GM19043 (cell line): ENCODE data around the gene GATA3.

Source experiments
- ATAC-seq: cut with Tn5 transposase; IDR thresholded peaks from one replicate; pipeline ENCODE4 v1.9.1; 2021; ENCODE audit warnings: low read depth; ENCODE audit not compliant: unreplicated experiment

GATA3 gene

DNA sequence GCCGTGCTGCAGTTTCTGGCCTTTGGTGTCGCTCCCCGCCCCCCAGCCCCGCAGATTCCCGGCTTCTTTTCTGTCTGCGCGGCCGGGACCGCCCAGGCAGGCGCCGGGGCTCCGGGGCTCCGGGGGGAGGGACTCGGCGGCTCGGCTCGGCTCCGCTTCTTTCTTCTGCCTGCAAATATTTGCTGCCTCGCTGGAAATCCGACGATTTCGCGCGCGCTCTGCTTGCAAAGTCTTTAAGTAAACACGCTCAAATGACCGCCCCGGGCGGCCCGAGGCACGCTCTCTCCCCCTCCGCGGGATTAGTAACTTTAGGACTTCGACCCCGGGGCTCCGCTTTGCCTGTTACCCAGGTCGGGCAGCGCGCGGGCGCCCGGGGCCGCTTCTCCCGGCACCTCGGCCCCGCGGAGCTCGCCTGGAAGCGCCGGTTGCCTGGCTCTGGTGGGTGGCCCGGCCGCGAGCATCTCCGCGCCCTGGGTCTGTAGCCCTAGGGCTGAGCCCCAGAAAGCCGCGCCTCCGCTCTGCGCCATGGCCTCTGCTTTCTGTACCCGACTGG, 3.9 kb upstream of the GATA3 start:
- ATAC-seq: no peak

DNA sequence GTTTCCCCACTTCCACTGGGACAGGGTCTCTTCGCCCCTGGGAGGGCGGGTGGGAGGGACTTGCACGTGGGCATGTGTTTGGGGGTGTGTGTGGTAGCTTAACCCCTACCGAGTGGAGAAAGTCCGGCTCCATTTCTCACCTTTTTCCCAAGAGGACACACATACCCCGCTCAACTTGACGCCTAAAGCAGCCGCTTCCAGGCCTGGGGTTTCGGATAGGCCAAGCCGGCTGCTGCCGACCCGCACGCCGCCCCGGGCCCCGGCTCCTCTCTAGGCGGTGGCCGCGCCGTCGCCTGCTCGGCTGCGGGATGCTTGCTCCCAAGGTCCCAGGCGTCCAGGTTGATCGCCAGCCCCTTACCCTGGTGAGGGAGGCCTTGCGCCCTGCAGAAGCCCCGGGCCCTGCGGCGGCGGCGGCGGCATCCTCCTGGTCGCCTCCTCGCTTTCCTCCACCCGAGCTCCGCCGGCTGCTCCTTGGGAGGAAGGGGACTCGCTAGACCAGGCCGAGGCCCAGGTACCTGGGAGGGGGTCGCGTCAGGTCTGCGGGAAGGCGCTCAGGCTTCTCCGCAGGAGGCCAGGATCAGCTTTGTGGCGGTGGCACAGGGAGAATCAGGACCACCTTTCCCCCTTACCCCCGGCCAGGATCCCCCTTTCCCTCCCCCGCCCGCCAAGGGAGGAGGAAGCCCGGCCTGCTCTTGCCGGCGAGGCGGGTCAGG, 3.2 kb upstream of the GATA3 start:
- no peak for ATAC-seq

DNA sequence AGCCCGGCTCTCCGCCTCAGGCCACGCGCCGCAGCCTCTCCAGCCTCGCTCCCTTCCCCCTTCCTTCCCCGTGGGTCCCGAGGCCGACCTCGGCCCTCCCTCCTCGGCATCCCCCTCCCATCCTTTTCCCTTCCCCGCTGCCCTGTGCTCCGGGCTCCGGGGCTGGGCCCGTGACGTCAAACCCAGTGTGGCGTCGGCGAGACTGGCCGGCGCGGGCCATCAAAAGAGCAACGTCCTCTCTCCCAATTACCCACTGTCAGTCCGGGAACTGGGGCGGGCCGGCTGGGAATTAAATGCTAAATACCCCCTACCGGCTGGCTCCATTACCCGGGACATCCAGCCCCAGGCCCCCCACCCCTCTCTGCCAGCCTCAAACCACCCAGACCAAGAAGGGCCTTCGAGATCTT, 2.6 kb upstream of the GATA3 start:
- ATAC-seq: no peak

DNA sequence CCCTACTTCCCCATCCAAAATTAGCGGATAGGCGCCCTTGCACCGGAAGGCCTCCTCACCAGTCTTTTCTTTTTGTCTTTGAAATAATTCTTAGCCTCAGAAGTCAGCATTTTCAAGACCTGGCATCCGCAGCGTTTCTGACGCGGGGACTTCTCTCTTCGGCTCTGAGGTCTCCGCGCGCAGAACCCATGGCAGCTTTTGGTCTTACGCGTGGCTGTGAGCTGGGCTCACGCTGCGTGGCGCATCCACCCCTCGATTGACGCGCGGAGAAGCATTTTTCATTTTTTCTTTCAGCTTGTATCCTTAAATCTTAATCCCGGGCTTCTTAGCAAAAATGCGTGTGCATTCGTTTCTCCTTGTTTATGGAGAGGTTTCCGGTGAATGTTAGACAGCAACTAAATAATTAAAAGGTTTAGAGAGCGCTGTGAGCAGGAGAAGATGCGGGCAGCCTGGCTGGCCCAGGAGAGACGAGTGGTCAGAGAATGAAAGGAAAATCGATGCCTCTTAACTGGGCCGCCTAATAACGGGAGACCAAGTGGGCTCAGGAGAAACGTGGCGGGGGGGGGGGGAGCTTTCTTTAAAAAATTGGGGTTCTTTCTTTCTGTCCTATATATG, 2.0 kb upstream of the GATA3 start:
- no peak for ATAC-seq

DNA sequence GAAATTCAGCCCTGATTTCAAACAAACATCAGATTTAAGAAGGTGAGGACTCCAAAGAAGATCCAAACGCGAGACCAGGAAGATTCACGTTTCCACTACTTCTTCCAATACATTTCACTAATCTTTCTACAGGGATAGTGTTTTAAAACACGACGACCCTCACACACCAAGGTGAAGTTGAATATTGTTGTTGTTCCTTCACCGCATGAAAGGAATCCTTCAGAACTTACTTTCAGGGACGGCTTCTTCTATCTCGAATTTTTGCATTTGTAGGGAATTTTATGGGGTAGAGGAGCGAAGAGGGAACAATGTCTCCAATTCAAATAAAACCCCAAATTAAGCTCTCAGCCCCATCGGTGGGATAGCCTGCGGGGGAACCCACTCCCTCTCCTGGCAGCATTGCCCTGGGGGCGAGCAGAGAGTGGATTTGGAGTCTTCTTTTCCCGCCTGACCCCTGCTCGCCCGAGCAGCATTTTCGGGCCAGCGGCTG, 1.5 kb upstream of the GATA3 start:
- ATAC-seq: no peak

DNA sequence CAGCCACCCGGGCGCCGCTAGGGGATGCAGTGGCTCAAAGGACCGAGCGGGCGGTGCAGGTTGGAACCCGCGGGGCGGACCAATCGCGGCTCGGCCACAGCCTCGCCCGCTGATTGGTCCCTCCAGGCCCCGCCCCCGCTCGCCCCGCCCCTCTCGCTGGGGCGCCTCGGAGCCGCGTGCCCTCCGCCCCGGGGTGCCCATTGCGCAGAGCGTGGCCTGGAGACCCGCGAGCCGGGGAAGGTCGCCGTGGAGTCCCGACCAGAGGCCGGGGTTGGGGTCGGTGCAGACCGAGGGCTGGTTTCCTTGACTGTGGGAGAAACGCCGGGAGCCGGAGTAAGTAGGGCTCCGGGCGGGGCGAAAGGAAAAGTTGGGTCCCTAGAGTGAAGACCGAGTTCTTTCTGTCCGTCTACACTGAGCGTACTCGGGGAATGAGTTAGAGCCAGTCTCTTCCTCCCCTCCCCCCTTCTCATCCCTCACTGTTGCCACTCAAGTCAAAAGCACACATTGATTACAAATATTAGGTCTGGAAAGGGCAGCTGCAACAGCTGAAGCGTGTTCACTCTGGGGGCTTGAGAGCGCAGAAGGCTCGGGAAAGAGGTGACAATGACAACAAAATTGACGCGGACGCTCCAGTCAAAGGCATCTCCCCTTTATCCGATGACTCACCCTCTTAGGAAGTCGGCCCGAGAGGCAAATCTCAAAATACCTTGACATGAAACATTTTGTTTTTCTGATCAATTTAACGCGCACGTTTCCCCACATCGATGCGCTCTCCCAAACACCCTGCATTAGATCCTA, 843 bp upstream of the GATA3 start:
- ATAC-seq: peak; percentile 59

DNA sequence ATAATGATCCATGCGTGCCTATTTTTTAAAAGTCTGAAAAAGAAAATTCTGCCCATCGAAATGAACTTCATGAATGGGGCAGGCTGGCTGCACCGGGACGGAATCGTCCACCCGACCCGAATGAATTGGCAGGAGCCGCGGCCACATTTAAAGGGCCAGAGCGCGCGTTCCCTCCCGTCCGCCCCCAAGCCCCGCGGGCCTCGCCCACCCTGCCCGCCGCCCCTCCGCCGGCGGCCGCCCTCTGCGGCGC, 319 bp upstream of the GATA3 start:
- ATAC-seq: peak; percentile 0

DNA sequence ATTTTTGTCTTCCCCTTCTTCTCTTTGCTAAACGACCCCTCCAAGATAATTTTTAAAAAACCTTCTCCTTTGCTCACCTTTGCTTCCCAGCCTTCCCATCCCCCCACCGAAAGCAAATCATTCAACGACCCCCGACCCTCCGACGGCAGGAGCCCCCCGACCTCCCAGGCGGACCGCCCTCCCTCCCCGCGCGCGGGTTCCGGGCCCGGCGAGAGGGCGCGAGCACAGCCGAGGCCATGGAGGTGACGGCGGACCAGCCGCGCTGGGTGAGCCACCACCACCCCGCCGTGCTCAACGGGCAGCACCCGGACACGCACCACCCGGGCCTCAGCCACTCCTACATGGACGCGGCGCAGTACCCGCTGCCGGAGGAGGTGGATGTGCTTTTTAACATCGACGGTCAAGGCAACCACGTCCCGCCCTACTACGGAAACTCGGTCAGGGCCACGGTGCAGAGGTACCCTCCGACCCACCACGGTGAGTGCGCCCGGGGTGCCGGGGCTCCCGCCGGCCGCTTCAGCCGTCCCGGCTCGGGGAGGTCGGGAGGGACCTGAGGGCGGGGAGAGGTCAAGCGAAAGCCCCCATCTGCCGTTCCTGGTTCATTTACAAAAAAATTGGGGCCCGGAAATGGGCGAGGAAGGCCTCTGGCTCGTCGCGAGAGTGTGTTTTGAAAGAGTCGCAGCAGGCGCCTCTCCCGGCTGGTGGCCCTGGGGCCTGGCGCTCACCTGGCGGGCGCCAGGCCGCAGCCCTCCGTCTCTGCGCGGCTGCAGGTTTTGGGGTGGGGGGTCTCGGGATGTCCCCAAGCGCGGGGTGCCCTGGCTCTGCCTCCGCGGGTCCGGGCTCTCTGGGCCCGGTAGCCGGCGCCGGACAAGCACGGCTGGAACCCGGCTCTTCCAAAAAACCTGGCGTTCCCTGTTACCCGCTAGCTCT, 1.2 kb downstream of the GATA3 start:
- ATAC-seq: no peak

DNA sequence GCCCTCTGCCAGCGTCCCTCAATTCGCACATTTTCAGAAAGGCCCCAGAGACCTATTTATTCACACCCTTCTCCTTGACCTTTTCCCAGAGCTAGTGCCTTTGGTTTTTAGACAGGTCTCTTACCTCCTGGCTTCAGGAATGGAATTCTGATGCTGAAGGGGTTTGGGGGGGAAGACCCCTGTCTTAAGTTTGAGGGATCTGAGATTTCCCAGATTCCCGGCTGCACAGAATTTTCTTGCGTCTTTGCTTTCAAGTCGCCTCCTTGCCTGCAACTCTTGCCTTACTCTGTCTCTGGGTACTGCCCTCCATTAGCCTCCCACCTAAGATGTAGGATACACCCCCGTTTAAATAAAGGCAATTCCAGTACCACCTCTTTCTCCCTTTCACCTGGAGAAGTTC, 1.9 kb downstream of the GATA3 start:
- no peak for ATAC-seq

DNA sequence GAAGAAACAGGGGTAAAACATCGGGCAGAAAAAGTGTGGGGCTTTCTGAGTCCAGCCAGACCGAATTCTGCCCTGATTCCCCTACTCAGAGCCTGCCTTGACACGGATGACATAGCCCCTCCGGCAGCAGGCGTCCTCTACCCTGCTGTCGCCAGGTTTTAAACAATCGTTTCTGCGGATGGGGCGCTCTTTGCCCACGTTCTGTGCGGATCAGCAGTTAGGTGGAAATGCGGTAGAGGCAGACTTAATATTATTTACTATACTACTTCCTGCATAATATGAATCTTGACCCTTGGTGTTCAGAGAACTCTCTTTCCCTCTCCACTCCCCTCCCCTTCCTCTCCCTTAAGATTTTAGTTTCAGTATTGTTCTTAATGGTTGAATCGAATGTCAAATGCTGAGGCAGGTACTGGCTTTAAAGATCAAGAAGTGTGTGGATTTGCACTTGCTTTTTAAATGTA, 2.4 kb downstream of the GATA3 start:
- ATAC-seq: peak; percentile 25

DNA sequence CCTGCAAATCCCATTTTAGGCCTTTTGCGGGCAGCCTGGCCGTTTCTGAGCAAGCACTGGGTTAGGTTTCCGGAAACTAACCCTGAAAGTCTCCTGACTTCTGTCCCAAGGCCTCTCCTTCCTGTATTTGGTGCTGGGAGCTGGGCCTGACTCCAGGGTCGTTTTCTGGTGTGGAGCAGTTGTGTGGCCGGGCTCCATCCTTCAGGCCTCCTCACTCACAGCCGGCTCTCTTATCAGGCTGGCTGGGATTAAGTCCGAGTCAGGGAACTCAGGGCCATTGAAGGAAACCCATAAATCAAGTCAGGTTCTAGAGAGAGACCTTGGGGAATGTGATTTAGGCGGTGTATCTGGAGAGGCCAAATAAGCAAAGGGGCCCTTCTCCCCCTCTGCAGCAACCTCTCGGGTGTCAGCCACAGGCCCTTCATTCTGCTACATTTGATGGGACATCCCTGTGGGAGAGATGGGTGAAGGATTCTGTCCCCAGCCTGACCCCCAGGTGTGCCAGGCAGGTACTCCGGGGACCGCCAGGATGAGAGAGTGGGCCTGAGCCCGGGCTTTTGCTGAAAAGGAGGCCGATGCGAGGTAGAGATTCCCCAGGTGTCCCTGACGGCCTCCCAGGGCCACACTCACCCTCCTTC, 3.3 kb downstream of the GATA3 start:
- no peak for ATAC-seq

DNA sequence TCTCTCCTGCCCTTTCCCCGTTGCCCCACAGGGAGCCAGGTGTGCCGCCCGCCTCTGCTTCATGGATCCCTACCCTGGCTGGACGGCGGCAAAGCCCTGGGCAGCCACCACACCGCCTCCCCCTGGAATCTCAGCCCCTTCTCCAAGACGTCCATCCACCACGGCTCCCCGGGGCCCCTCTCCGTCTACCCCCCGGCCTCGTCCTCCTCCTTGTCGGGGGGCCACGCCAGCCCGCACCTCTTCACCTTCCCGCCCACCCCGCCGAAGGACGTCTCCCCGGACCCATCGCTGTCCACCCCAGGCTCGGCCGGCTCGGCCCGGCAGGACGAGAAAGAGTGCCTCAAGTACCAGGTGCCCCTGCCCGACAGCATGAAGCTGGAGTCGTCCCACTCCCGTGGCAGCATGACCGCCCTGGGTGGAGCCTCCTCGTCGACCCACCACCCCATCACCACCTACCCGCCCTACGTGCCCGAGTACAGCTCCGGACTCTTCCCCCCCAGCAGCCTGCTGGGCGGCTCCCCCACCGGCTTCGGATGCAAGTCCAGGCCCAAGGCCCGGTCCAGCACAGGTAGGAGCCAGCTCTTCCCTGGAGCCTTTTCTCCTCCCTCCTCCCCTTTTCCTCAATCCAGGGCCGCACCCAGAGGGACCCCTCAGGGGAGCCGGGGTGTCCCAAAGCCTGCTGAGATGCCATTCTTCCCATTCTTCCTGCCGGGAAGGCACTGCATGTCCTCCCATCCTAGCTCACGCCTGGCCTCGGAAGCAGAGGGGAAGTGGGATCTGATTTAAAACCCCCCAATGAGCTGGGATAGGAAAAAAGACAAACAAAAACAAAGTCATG, 4.0 kb downstream of the GATA3 start:
- ATAC-seq: no peak

DNA sequence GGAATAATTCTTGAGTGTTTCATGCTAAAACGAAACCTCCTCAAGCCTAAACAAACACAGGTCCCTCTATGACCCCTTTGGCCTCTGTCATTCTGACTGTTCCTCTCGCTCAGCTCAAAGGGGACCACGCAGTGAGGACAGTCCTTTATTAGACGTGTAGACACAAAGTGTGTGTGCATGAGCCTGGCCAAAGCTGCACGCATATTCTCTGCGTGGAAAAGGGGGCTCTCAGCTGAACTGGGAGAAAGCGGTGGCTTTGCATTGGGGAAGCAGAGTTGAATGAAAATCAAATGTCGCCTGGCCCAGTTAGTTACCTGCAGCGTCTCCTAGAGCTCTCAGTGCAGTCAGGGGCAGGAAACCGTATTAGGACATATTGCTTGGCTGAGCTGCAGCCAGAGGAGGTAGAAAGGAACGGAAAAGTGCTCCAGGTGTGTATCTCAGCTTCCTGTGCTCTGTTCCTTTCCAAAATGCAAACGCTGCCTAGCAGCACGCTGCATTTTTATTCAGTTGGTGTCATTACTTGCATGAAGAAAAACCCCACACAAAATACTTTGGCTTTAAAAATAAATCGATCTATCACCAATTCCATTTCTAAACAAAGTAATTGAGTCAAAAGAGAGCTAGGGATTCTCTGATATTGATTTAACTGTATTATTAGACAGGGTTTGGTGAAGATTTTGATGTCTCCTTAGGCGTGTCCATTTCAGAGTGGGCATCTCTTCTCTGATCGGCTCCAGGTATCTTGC, 4.9 kb downstream of the GATA3 start:
- ATAC-seq: no peak

DNA sequence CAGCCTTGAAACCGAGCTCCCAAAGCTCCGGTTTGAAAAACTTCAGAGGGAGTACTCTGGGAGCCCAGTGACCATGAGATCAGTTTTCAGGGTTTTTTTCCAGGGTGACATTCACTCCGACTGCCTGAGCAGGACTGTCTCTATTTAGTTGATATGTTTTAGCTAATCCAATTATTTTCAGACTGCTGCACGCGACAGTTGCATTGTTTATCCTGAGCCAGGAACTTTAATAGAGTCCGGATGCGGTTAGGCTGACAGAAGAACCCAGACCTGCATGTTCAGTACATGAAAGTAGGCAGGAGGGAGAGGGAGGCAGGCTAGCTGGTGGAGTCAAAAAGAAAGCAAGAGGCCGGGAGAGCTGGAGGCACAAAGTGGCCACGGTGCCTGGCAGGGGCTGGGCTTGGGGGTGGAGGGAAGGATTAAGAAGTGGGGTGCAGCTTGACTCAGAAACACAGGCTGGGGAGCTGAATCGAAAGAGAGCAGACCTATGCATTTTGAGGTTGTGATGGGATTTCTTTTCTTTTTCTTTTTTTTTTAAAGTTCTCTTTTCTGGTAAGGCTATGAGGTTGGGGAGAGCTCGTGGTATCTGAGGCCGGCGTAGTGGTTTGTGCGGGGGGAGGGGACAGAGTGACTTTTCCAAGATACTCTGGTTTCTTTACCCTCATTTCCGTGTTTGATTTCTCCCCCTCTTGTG, 5.7 kb downstream of the GATA3 start:
- ATAC-seq: peak; percentile 38

DNA sequence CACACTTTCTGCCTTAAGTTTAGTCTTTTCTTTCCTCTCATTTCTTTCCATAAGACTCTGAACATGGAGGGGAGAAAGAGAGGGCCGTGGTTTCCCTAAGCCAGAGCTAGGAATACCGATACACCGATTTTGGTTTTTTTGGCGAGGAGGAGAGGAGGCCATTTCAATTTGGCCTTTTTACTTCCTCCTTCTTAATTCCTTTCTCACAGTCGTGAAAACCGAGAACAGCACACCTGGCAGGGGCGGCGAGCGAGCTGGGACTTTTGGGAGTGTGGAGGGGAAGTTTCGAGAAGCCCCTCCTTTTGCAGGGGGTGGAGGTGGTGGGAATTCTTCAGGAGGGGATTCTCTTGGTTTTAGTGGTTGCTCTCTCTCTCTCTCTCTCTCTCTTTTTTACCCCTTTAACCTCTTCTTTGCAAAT, 6.2 kb downstream of the GATA3 start:
- no peak for ATAC-seq

DNA sequence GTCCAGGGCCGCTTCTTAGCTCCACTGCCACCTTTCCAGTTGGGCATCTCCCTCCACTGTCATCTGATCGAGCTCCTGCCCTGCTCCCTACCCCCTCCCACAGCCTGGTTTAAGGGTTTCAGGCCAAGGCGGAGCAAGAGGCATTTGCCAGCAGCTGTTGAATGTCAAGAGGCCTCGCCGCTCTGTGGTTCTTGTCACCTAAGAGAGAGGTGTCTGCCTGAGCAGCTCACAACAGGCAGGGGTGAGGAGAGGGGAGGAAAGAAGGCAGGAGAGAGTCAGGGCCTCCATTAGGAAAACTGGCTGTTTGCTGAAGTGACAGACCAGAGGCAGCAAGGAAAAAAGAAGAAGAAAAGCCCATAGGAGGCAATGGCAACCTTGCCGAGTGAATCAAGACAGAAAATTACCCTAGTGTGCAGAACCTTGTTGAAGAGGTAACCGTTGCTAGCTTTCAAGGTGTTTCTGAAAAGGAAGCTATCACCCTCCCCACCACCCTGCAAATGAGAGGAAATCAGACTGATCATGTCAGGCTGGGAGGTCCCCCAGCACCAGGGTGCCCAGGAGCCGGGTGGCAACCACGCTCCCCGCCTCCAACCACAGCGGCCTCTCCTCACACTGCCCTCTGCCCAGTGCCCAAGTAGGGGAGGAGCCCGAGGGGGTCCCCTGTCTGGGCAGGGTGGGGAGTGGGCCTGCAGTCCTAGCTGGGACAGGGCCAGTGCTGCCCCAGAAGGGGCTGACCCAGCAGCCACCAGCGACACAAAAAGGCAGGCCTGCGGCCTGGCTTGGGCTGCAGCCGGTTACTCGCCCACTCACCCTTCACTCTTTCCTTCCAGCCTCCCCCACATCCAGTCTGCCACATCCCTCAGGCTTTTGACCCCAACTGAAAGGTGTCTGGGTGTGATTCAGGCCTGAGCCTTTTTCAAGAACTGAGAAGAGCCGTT, 7.1 kb downstream of the GATA3 start:
- ATAC-seq: no peak
